ENCODE measurements around the gene FAM135A. TPM values are rescaled to one million over a fixed set of nuclear protein-coding genes. Genes with fewer than 3 reads are reported as not detected.
"Not testable (repeated sequence)": the region's sequence is repeated elsewhere in the genome, so short reads cannot be mapped to it uniquely, and the experiment has no call there.

FAM135A gene
- total RNA-seq, 1 donor from 2014 or later, result 14.1 TPM

- DNase-seq (ENCODE audit: extremely low read depth, low read depth, low spot score), result no peak
Observed at GRCh38 chr6:70456735-70457134, 43.4 kb downstream of the FAM135A start.

- no peak for DNase-seq (ENCODE audit: extremely low read depth, low read depth, low spot score)
Observed at GRCh38 chr6:70459235-70459634, 45.9 kb downstream of the FAM135A start.

- DNase-seq (ENCODE audit: extremely low read depth, low read depth, low spot score), result not testable (repeated sequence)
Observed at GRCh38 chr6:70459699-70460098, 46.4 kb downstream of the FAM135A start.

- DNase-seq (ENCODE audit: extremely low read depth, low read depth, low spot score), result no peak
Observed at GRCh38 chr6:70470016-70470415, 56.7 kb downstream of the FAM135A start.

GRCh38 chr6:70470510-70470909 is 57.2 kb downstream of the FAM135A start:
- DNase-seq (ENCODE audit: extremely low read depth, low read depth, low spot score), result not testable (repeated sequence)

- DNase-seq (ENCODE audit: extremely low read depth, low read depth, low spot score), result no peak
Observed at GRCh38 chr6:70474751-70475150, 61.4 kb downstream of the FAM135A start.

- DNase-seq (ENCODE audit: extremely low read depth, low read depth, low spot score), result no peak
Observed at GRCh38 chr6:70479236-70479635, 65.9 kb downstream of the FAM135A start.

GRCh38 chr6:70486638-70487037 is 73.3 kb downstream of the FAM135A start:
- not testable (repeated sequence) for DNase-seq (ENCODE audit: extremely low read depth, low read depth, low spot score)

GRCh38 chr6:70489364-70489763 is 76.1 kb downstream of the FAM135A start:
- DNase-seq (ENCODE audit: extremely low read depth, low read depth, low spot score), result no peak

- no peak for DNase-seq (ENCODE audit: extremely low read depth, low read depth, low spot score)
Observed at GRCh38 chr6:70494833-70495232, 81.5 kb downstream of the FAM135A start.

GRCh38 chr6:70495790-70496189 is 82.5 kb downstream of the FAM135A start:
- not testable (repeated sequence) for DNase-seq (ENCODE audit: extremely low read depth, low read depth, low spot score)

- DNase-seq (ENCODE audit: extremely low read depth, low read depth, low spot score), result no peak
Observed at GRCh38 chr6:70502484-70502883, 89.2 kb downstream of the FAM135A start.

GRCh38 chr6:70503813-70504465 is 90.6 kb downstream of the FAM135A start:
- no peak for DNase-seq (ENCODE audit: extremely low read depth, low read depth, low spot score)

GRCh38 chr6:70506321-70506720 is 93.0 kb downstream of the FAM135A start:
- DNase-seq (ENCODE audit: extremely low read depth, low read depth, low spot score), result no peak

GRCh38 chr6:70507161-70507560 is 93.9 kb downstream of the FAM135A start:
- no peak for DNase-seq (ENCODE audit: extremely low read depth, low read depth, low spot score)

- no peak for DNase-seq (ENCODE audit: extremely low read depth, low read depth, low spot score)
Observed at GRCh38 chr6:70508953-70509352, 95.6 kb downstream of the FAM135A start.

GRCh38 chr6:70510600-70510999 is 97.3 kb downstream of the FAM135A start:
- DNase-seq (ENCODE audit: extremely low read depth, low read depth, low spot score), result no peak

GRCh38 chr6:70518723-70519122 is 105.4 kb downstream of the FAM135A start:
- DNase-seq (ENCODE audit: extremely low read depth, low read depth, low spot score), result no peak

GRCh38 chr6:70520575-70520974 is 107.3 kb downstream of the FAM135A start:
- DNase-seq (ENCODE audit: extremely low read depth, low read depth, low spot score), result no peak

GRCh38 chr6:70524721-70525286 is 111.5 kb downstream of the FAM135A start:
- no peak for DNase-seq (ENCODE audit: extremely low read depth, low read depth, low spot score)

GRCh38 chr6:70527071-70527737 is 113.9 kb downstream of the FAM135A start:
- no peak for DNase-seq (ENCODE audit: extremely low read depth, low read depth, low spot score)

- no peak for DNase-seq (ENCODE audit: extremely low read depth, low read depth, low spot score)
Observed at GRCh38 chr6:70530023-70530422, 116.7 kb downstream of the FAM135A start.
